ENCODE measurements around the gene NGDN.

DNA sequence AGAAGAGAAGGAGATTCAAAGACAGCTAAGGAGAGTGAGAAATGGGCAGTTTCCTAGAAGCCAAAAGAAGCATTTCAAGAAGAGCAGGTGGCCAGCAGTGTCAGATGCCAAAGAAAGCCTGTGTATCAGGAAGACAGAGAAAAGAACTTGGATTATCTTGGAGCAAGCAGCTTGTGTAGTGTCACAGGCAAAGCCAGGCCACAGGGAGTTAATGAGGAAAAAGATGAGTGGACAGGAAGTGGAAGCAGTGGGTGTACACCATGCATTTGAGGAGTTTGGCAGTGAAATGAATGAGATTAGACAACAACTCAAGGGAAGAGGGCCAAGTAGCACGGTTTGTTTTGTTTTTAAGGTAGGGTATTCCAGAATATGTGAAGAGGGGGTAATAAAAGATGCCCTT, 28.4 kb upstream of the NGDN start:
- TF ChIP-seq RXRA (IDR thresholded peaks at IDR 0.05): no peak
- TF ChIP-seq, protein P1, sequence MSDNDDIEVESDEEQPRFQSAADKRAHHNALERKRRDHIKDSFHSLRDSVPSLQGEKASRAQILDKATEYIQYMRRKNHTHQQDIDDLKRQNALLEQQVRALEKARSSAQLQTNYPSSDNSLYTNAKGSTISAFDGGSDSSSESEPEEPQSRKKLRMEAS (IDR thresholded peaks at IDR 0.05): no peak
- TF ChIP-seq, protein P2, sequence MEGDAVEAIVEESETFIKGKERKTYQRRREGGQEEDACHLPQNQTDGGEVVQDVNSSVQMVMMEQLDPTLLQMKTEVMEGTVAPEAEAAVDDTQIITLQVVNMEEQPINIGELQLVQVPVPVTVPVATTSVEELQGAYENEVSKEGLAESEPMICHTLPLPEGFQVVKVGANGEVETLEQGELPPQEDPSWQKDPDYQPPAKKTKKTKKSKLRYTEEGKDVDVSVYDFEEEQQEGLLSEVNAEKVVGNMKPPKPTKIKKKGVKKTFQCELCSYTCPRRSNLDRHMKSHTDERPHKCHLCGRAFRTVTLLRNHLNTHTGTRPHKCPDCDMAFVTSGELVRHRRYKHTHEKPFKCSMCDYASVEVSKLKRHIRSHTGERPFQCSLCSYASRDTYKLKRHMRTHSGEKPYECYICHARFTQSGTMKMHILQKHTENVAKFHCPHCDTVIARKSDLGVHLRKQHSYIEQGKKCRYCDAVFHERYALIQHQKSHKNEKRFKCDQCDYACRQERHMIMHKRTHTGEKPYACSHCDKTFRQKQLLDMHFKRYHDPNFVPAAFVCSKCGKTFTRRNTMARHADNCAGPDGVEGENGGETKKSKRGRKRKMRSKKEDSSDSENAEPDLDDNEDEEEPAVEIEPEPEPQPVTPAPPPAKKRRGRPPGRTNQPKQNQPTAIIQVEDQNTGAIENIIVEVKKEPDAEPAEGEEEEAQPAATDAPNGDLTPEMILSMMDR (IDR thresholded peaks at IDR 0.05; ENCODE audit: low read depth, low read length, missing input control): no peak
- TF ChIP-seq, protein P3, sequence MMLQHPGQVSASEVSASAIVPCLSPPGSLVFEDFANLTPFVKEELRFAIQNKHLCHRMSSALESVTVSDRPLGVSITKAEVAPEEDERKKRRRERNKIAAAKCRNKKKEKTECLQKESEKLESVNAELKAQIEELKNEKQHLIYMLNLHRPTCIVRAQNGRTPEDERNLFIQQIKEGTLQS (IDR thresholded peaks at IDR 0.05): no peak
- TF ChIP-seq, protein P4, sequence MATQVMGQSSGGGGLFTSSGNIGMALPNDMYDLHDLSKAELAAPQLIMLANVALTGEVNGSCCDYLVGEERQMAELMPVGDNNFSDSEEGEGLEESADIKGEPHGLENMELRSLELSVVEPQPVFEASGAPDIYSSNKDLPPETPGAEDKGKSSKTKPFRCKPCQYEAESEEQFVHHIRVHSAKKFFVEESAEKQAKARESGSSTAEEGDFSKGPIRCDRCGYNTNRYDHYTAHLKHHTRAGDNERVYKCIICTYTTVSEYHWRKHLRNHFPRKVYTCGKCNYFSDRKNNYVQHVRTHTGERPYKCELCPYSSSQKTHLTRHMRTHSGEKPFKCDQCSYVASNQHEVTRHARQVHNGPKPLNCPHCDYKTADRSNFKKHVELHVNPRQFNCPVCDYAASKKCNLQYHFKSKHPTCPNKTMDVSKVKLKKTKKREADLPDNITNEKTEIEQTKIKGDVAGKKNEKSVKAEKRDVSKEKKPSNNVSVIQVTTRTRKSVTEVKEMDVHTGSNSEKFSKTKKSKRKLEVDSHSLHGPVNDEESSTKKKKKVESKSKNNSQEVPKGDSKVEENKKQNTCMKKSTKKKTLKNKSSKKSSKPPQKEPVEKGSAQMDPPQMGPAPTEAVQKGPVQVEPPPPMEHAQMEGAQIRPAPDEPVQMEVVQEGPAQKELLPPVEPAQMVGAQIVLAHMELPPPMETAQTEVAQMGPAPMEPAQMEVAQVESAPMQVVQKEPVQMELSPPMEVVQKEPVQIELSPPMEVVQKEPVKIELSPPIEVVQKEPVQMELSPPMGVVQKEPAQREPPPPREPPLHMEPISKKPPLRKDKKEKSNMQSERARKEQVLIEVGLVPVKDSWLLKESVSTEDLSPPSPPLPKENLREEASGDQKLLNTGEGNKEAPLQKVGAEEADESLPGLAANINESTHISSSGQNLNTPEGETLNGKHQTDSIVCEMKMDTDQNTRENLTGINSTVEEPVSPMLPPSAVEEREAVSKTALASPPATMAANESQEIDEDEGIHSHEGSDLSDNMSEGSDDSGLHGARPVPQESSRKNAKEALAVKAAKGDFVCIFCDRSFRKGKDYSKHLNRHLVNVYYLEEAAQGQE (IDR thresholded peaks at IDR 0.05): no peak

Data from liver (tissue), 3 donors.